ENCODE measurements around the gene WDR44.

DNA sequence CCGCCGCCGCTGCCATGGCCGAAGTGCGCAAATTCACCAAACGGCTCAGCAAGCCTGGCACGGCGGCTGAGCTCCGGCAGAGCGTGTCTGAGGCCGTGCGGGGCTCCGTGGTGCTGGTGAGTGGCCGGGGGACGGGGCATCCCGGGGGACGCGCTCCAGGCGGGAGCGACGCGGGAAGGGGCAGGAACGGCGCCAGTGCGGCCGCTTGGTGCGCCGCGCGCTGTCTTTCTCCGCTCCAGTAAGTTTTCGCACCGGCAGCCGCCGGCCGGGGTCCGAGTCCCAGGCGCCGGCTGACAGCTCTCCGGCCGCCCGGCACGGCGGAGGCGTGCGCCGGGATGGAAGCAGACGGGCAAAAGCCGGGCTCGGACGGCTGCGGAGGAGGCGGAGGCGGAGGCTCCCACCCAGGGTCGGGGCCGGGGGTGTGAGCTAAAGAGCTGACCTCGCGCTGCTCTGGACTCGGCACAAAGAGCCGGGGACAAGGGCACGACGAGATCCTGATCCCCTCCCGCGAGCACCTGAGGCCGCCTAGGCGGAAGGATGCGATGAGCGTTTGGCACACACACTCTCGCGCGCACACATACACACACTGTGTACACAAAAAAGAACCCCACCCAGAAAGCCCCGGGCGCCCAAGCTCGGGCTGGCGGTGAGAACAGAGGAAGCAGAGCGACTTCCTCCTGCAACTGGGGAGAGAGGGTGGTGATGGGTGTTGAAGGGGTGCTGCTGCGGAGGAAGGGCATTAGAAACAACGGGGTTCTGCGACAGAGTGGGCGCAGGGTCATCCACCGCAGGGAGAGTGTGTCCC is 150.3 kb downstream of the WDR44 start:
- TF ChIP-seq NFE2L2 (IDR thresholded peaks at IDR 0.05; ENCODE audit: low read depth, low read length) (no peak), POLR2A (IDR thresholded peaks at IDR 0.05; ENCODE audit: low read depth, low read length) (no peak), RAD21 (IDR thresholded peaks at IDR 0.05; ENCODE audit: low read length) (no peak), CHD1 (IDR thresholded peaks at IDR 0.05; ENCODE audit: low read depth, low read length) (no peak), MXI1 (IDR thresholded peaks at IDR 0.05; ENCODE audit: borderline replicate concordance, low read depth, low read length) (no peak)
- TF ChIP-seq, protein P1, sequence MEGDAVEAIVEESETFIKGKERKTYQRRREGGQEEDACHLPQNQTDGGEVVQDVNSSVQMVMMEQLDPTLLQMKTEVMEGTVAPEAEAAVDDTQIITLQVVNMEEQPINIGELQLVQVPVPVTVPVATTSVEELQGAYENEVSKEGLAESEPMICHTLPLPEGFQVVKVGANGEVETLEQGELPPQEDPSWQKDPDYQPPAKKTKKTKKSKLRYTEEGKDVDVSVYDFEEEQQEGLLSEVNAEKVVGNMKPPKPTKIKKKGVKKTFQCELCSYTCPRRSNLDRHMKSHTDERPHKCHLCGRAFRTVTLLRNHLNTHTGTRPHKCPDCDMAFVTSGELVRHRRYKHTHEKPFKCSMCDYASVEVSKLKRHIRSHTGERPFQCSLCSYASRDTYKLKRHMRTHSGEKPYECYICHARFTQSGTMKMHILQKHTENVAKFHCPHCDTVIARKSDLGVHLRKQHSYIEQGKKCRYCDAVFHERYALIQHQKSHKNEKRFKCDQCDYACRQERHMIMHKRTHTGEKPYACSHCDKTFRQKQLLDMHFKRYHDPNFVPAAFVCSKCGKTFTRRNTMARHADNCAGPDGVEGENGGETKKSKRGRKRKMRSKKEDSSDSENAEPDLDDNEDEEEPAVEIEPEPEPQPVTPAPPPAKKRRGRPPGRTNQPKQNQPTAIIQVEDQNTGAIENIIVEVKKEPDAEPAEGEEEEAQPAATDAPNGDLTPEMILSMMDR (conservative IDR thresholded peaks at IDR 0.05; ENCODE audit: low read depth, low read length), result no peak

All from IMR-90 (cell line).